ENCODE results near the gene SYP.

Gene SYP

DNA sequence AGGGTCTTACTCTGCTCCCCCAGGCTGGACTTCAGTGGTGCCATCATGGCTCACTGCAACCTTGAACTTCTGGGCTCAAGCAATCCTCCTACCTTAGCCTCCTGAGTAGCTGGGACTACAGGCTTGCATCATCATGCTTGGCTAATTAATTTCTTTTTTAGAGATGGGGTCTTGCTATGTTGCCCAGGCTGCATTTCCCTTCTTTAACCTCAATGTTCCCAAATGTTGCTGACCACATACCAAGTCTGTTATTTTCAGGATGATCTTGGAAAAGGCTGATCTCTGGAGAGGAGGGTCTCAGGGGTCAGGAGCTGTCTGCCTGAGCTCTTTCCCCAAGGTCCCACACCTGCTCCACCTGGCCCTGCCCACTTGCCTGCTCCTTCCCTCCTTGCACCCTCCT, 20.1 kb upstream of the SYP start:
- no peak for DNase-seq (ENCODE audit: low spot score)

DNA sequence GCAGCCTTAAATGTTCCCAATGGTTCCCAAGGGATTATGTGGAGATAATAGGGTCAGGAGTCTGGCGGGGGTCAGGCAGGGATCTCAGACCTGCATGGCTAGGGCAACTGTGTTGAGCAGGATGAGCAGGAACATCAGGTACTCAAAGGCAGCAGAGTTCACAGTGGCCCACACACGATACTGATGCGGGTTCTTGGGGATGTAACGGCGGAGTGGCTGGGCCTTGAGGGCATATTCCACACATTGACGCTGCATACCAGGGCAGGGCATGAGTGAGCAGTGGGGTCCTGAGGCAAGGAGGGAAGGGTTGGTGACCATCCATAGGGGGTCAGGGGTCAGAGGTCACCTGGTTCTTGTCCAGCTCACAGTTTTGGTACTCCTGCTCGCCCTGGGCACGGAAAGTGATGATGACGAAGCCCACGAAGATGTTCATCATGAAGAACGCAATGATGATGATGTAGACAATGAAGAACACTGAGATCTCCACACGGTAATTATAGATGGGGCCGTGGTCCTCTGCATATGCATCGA, 15.1 kb upstream of the SYP start:
- DNase-seq (ENCODE audit: low spot score), result no peak

DNA sequence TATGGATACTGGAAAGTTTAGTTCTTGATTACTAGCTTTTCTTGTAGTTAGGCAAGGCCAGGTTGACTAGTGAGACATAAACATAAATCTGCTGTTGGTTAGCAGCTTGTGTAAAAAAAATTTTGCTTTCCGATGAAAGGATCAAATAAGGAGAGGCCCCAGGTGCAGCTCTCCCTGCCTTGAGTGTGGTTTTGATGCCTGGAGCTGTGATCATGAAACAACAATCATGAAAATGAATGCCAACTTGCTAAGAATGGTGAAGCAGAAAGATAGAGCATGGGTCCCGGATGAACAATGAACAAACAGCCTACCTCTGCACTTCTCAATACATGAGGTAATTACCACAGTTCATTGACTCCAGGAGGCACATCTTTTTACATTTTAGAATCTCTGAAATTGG, 14.4 kb upstream of the SYP start:
- DNase-seq (ENCODE audit: low spot score), result no peak

DNA sequence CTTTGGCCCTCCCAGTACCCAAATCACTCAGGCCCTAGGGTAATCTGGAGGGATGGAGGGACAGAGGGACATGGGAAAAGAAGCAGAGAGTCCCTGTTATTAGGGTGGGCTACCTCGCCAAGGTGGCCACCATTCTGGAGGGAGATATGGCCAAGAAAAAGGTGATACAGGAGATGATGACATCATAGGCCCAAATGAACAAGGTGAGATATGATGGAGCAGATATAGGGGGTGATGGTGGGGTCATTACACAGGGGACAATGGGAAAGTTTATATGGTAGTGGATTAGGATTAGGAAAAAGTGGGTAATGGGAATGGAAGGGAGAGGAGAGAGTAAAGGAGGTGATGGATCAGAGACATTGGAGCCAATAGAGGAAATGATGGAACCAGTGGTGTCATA, 12.9 kb upstream of the SYP start:
- DNase-seq (ENCODE audit: low spot score), result no peak

DNA sequence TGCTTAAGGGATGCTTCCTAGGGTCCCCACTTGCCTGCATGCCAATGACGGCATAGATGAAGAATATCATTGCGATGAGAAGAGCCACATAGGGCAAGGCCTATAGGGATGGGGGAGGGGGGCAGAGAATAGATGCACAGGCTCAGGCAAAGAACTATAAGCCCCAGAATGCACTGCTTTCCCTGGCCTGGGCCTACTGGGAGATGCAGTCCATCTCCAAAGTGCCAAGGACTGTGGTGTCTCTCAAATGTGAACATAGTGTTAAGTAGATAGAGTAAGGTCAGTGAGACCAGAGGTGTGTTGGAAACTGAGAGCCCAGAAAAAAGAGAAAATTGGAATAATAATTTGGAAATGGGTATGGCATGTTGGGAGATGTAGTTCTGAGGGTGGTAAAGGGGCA, 12.2 kb upstream of the SYP start:
- no peak for DNase-seq (ENCODE audit: low spot score)

DNA sequence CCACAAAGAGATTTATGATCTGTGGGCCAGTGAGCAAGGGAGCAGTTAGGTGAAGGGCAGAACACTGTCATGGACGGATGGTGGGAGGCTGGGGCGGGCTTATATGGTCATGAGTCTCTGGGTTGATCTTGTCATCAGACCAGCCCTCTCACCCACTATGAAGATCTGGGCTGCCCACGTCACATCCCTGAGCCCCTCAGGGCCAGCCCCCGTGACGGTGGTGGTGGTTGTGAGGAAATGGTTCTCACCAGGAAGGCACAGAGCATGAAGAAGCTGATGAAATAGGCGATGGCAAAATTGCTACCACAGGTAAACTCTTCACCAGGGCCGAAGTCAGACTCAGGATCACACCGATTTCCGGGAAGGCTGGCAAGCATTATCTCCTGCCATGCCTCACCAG, 11.1 kb upstream of the SYP start:
- DNase-seq (ENCODE audit: low spot score), result no peak

DNA sequence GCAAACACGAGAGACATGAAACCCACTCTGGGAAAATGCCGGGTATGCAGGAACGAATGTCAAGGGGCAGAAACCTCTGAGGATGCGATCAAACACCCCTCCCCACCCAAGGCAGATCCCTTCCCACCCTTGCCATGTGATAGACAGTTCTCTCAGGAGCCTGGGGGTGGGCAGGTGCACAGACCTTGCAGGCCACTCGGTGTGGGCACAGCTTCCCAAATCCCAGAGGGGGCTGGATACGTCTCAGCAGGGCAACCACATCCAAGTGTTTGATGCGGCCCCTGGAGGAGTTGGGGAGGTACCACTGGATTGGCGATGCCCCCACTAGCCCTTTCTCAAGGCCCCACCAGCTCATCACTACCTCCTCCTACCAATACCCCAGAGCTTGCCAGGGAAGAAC, 10.4 kb upstream of the SYP start:
- DNase-seq (ENCODE audit: low spot score), result no peak

DNA sequence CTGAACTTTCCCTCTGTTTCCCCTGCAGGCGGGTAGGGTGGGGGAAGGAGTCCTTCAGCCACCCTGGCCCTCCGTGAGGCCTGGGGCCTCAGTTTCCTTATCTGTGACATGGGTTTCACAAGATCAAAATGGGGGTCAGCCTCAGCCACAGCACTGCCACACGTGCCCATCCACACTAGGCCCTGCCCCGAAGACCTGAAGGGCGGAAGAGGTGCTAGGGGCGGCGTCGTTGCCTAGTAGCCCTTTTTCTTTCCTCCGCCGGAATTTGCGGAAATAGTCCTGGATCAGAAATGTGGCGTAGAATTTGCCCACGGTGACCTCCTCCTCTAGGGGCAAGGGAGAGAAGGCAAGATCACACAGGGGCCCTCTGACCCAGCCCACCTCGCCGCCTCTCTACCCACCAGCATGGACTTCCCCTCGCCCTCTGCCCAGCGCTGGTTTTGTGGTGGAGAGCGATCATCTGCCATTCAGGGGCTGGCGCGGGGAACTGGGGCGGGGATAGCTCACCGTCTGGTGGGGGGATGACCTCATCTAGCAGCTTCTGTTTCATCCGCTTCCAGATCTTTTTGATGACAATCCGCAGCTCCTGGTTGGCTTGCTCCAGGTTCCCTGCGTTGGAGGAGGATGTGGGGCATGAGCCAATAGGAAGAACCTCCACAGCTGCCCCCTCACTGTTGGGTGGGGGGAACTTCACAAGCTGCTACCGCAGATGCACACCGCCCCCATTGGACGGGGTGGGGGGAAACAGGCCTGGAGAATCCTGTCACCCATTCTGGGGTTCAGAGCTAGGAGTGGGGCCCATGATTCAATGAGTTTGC, 9.7 kb upstream of the SYP start:
- DNase-seq (ENCODE audit: low spot score), result no peak

DNA sequence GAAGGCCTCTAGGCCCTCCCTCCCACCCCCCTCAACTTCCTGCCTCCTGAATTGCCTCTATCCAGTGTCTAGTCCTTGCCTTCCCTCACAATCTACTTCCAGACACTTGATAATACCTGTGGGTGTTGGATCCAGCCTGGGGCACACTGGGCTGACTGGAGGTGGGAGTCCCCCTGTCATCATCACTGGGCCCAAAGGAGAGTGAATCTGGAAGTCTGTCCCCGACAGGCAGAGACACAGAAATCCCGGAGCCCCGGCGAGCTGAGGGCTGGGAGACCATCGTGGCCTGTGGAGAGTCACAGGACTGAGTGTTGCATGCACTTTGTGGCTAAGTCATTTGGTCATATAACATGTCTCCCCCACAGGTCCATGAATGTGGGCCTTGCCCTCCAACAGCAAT, 8.4 kb upstream of the SYP start:
- DNase-seq (ENCODE audit: low spot score), result no peak

DNA sequence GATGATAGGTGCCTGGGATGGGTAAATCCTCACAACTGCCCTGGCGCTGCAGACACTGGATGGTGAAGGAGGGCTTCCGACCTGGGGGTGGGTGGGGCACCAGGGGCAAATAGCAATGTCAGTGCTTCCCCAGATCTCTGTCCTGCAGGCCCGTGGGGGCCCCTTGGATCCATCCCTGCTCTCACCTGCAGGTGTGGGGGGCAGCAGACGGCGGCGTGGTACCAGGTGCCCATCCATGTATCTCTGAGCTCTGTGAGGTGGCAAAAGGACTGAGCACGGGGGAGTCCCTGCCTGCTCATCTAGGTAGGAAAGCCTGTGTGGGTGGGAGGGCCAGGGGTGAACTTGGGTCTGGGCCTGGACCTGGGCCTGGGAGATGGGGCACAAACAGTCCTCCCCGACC, 6.5 kb upstream of the SYP start:
- DNase-seq (ENCODE audit: low spot score), result no peak

DNA sequence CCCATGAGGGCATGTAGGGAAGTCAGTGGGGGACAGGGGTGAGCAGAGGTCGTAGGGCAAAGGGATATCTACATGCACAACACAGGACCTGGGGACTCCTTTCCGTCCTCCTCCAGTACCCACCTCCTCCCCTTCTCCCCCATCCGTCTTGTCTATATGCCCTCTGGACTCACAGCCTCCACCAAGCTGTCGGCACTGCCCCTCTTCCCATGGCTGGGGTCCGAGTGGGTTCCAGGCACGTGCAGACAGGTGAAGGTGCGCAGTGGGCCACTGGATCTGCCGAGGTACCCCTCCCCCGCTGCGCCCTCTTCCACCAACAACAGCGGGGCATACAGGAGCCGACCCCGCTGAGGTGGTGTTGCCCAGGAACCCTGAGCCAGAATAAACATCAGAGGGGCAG, 5.5 kb upstream of the SYP start:
- DNase-seq (ENCODE audit: low spot score), result no peak

DNA sequence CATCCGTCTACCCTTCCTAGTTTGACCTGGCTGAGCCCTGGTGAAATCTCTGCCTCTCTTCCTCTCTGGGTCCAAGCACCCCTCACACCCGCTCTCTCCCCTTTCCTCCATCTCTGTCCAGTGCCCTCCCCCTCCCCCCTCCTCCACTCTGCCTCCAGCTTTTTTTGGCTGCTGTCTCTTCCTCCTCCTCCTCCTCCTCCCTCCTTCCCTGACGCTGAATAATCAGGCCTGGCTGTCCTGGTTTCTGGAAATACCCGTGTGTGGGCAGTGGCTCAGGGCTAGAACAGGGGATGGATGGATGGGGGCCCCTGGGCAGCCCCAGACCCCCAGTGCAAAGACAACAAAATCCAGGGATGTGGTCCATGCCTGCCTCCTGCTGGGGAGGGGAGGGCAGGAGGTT, 4.7 kb upstream of the SYP start:
- DNase-seq (ENCODE audit: low spot score), result no peak

DNA sequence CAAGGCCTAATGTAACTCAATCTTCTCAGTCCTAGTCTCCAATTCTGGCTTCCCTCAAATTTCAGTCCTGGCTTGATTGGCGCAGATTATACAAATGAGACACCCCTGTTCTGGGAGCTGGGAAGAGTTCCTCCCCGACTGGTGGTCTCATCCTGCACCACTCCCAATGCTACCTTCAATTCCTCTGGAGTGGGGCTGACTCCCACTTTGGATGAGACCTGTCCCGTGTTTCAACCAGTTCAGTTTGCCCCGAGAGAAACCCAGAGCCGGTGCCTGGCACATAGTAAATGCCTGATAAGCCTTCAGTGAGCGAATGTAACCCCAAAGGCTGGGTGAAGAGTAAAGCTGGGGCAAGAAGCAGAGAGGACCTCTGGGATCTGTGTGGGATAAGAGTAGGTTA, 4.0 kb upstream of the SYP start:
- DNase-seq (ENCODE audit: low spot score), result no peak

DNA sequence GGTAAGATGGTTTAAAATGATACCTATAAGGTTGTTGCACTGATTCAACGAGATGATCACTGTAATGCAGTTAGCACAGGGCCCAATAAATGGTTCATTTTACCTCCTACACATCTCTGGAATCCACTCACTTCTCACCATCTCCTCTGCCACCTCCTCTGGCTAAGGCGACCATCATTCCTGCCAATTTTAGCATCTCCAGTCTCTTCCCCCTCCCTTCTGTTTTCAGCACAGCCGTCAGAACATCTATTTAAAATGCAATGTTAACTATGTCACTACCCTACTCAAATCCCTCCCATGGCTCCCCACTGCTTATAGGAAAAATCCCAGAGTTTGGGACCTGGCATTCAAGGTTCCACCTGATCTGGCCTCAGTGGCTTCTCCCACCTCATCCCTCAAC, 3.5 kb upstream of the SYP start:
- DNase-seq (ENCODE audit: low spot score), result no peak

DNA sequence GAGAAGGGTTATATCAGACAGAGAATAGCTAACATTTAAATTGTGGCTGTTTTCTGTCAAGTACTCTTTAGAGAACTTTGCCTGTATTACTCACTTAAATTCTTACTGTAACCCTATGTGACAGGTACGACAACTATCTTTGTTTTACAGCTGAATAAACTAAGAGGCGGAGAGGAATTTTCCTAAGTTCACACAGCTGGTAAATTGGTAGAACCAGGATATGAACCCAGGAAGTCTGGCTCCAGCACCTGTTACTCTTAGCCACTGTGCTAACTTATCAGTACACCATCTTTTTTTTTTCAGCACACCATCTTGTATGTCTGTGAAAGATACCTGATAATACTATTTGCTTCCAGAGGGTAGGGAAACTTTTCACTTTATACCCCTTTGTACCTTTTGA, 2.0 kb upstream of the SYP start:
- no peak for DNase-seq (ENCODE audit: low spot score)

DNA sequence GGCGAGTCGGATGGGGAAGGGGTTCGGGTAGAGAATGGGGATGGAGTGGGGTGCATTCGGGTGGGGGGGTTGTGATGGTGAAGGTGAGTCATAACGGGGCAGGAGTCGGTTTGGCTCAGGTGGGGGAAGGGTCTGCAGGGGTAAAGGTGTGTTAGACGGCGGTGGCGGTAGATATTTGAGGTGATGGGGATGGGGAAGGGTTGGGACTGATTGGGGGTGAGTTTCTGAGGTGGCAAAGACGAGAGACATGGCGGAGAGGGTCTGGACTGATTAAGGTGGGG, 738 bp downstream of the SYP start:
- no peak for DNase-seq (ENCODE audit: low spot score)

DNA sequence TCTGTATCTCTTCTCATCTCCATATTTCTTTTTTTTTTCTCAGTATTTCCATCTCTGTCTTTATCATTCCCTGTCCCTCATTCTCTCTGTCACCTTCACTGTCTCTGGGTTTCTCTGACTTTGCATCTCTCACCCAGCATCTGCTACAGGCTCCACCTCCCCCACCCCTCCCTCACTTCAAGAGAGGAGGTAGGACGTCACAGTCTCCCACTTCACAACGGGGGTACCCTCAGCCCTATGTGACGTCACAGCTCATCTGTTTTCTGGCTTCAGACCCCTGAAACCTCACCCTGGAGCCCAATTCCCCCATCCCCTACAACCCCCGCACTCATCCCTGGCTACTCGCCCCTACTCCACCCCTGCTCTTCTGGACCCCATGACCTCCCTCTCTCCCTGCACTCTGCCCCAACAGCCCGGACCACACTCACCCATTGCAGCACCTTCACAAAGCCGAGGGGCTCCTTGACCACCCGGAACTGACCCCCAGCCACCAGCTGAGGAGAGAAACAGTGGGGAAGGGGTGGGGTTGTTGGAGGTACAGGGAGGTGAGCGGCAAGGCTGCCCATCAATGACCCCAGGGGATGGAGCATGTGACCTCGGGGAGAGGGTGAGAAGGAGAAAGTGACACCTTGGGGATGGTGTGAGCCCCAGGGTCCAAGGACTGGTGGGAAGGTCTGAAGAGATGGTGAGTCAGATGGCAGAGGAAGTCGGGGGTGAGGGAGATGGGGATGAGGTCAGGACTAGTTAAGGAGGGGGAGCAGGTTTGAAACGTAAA, 1.3 kb downstream of the SYP start:
- no peak for DNase-seq (ENCODE audit: low spot score)

DNA sequence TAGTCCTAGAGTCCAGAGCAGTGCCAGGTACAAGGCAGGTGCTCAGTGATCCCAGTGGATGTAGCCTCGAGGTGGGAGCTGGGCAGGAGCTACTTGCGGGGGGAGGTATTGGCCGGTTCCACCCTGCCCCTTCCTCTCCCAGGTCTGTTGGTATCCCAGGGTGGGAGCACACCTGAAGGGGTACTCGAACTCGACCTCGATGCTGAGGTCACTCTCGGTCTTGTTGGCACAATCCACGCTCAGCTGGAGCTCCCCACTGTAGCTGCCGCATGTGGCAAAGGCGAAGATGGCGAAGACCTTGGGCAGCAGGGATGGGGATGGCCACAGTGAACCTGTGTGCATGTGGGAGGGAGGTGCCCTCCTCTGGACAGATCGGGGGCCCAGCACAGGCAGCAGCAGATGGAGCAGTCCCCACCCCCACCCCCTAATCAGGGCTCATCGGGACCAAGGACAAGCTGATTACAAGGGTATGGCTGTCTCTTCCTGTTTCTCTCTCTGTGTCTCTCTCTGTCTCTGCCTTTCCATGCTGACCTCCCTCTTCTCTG, 2.4 kb downstream of the SYP start:
- DNase-seq (ENCODE audit: low spot score), result no peak

DNA sequence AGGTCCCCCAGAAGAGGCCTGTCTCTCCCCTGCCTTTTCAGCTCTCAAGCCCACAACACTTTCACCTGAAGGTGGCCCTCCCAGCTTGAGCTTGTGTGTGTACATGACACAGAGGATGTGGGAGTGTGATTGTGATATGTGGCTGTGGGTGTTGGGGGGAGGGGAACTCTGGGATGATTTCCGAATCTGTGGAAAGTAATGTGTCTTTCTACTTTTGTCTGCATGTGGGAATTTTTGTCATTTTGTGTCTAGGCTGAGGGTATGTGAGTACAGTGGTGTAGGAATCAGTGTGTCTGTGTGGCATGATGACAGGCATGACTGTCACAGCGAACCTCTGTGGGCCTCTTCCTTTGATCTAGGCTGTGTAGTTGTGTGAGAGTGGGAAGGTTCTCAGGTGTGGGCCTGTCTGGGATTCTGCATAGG, 6.4 kb downstream of the SYP start:
- no peak for DNase-seq (ENCODE audit: low spot score)

DNA sequence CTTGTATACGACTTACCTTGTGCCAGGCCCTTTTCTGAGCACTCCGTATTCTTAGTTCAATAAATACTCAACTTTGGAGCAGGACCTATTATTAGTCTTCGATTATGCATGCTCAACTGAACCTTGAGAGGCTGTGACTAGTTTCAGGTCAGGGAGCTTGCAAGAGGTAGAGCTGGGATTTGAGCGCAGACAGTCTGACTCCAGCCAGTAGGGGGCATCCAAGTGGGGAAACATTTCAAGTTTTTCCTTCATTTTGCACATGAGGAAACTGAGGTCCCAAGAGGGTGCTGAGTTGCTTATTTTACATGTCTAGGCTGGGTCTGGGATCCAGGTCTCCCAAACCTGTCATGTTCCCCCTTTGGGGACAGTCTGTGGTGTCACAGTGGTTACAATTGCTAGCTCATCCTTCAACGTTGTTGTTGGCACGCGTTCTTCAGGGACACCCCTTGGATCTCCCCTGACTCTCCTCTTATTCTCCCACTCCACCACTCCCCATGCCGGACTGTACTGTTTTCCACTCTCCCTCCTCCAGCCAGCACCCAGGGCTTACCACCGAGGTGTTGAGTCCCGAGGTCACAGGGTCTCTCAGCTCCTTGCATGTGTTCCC, 7.2 kb downstream of the SYP start:
- peak; percentile 53 for DNase-seq (ENCODE audit: low spot score)

DNA sequence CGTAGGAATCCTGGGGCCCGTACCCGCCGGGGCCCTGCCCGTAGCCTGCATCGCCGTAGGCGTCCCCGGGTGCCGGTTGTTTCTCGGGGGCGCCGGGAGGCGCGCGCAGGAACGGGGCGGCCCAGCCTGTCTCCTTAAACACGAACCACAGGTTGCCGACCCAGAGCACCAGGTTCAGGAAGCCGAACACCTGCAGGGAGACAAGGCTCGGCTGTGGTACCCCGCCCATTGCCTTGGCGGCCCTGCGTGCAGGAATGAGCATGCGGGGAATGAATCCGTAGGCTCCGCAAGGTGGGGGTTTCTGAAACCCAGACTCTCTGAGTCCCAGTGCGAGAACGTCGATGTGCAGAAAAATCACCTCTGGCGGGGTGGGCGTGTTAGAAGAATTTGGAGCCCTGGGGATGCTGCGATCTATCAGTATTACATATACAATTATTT, 8.4 kb downstream of the SYP start:
- DNase-seq (ENCODE audit: low spot score), result peak; percentile 60

DNA sequence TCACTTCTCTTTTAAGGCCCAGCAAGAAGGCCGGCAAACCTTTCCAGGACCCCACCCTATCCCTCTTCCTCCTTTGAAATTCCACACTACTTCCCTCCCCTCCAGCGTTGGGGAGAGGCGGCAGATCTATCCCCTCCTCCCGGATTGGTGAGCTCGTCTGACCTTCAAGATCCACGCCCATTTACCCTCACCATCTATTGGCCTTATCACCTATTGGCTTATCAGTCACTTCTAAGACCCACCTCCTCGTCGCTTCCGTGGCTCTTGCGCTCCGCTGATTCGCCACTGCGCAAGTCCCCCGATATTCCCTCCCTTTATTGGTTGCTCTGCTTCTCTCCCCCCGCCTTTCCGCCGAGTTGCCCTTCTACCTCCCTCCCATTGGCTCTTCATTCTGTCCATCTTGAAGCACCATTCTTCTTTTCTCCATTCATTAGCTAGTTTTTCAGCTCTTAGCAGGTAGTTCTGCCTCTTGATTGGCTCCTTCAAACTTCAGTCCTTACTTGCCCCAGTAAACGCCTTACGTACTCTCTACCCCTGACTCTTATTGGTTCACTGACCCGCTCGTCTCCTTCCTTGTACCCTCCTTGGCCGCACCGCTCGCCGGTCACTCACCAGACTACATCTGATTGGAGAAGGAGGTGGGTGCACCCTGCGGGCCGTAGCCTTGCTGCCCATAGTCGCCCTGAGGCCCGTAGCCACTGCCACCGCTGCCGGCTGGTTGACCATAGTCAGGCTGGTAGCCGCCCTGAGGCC, 9.0 kb downstream of the SYP start:
- peak; percentile 97 for DNase-seq (ENCODE audit: low spot score)

Measured in NAMALWA (cell line).